Measurements from ENCODE around the gene MRPS34. TPM values are rescaled to one million over a fixed set of nuclear protein-coding genes. Genes with fewer than 3 reads are reported as not detected.

MRPS34 gene
- total and polyA plus RNA-seq, 4 donors, result 42.4 to 100 (median 58.7) TPM

- 53% methylated on average over 6 of the region's 6 CpGs for WGBS
- no peak for DNase-seq (ENCODE audit: low spot score)
- Histone ChIP-seq H3K4me3 (ENCODE audit: low read depth in 1 of 3, low read length in 3 of 3) (no peak overlapping the region), H3K27me3 (ENCODE audit: control insufficient read depth in 4 of 4, insufficient read depth in 4 of 4, low read length in 3 of 4) (no peaks in the 10 kb centered on the region), H3K9ac (ENCODE audit: low read depth in 1 of 2, low read length in 2 of 2) (no peak overlapping the region), H3K27ac (ENCODE audit: low read depth in 1 of 2, low read length in 2 of 2) (peak overlapping the region; percentile 84 to 87), H3K36me3 (ENCODE audit: control insufficient read depth in 4 of 4, insufficient read depth in 3 of 4, low read depth in 1 of 4, low read length in 3 of 4) (peaks cover 0 to 18% (median 9%) of the 10 kb centered on the region in 4 donors), H3K4me1 (ENCODE audit: control insufficient read depth in 4 of 4, insufficient read depth in 4 of 4, low read length in 3 of 4) (peaks cover 14 to 58% (median 37%) of the 10 kb centered on the region in 4 donors), H3K9me3 (ENCODE audit: control insufficient read depth in 4 of 4, low read length in 3 of 4) (no peaks in the 10 kb centered on the region)
- TF ChIP-seq HNF4A (conservative IDR thresholded peaks at IDR 0.05) (no peak), RXRA (IDR thresholded peaks at IDR 0.05) (no peak), NR2F2 (IDR thresholded peaks at IDR 0.05) (no peak), FOXA2 (IDR thresholded peaks at IDR 0.05) (no peak), YY1 (IDR thresholded peaks at IDR 0.05) (no peak), REST (IDR thresholded peaks at IDR 0.05) (no peak), FOXA1 (IDR thresholded peaks at IDR 0.05) (no peak), SP1 (IDR thresholded peaks at IDR 0.05) (no peak), GABPA (IDR thresholded peaks at IDR 0.05 in 1 of 2, conservative IDR thresholded peaks at IDR 0.05 in 1 of 2) (no peak), ATF3 (IDR thresholded peaks at IDR 0.05) (no peak), HNF4G (IDR thresholded peaks at IDR 0.05) (no peak), MAX (IDR thresholded peaks at IDR 0.05) (no peak), JUND (IDR thresholded peaks at IDR 0.05) (no peak), EGR1 (IDR thresholded peaks at IDR 0.05; ENCODE audit: low read depth in 2 of 2) (no peak), CTCF (IDR thresholded peaks at IDR 0.05; ENCODE audit: low read depth, low read length, missing input control) (no peak), RAD21 (IDR thresholded peaks at IDR 0.05) (no peak), ZBTB33 (IDR thresholded peaks at IDR 0.05) (no peak), TAF1 (conservative IDR thresholded peaks at IDR 0.05) (no peak)
These were observed 7.7 kb upstream of the MRPS34 start for GRCh38 chr16:1780677-1781072.

Measured in liver (tissue), 9 donors.